ENCODE data around the gene FLT4. TPM values are rescaled to one million over a fixed set of nuclear protein-coding genes. Genes with fewer than 3 reads are reported as not detected.

Gene FLT4
- total RNA-seq, 4 donors from 2014 or later, result 3.1 to 47.5 (median 8.0) TPM

GRCh38 chr5:180563994-180564393, 85.4 kb downstream of the FLT4 start:
- no peak for TF ChIP-seq CTCF (IDR thresholded peaks at IDR 0.05; ENCODE audit: low read depth)

GRCh38 chr5:180558232-180558631, 91.2 kb downstream of the FLT4 start:
- no peak for TF ChIP-seq CTCF (IDR thresholded peaks at IDR 0.05; ENCODE audit: low read depth)

- no peak for TF ChIP-seq CTCF (IDR thresholded peaks at IDR 0.05; ENCODE audit: low read depth)
Measured at GRCh38 chr5:180557217-180557809, 92.1 kb downstream of the FLT4 start.

- no peak for TF ChIP-seq CTCF (IDR thresholded peaks at IDR 0.05; ENCODE audit: low read depth)
Measured at GRCh38 chr5:180555168-180555921, 94.1 kb downstream of the FLT4 start.

- TF ChIP-seq CTCF (IDR thresholded peaks at IDR 0.05; ENCODE audit: low read depth), result no peak
Measured at GRCh38 chr5:180553530-180553929, 95.9 kb downstream of the FLT4 start.

Other genes starting within 250 kb of the FLT4 start
- 10 to 100 TPM in 3 of 4 donors, 1 to 10 TPM in 1; 9.7 to 19.9 (median 11.0) TPM for gene CNOT6, start 155.2 kb downstream of the FLT4 start, total RNA-seq
- not detected for gene SCGB3A1, start 58.1 kb downstream of the FLT4 start, total RNA-seq
- not detected for gene OR2Y1, start 90.5 kb upstream of the FLT4 start, total RNA-seq
- gene MGAT1, start 153.2 kb upstream of the FLT4 start, total RNA-seq, result 100 to 1,000 TPM; 165 to 345 (median 230) TPM
- 10 to 100 TPM; 12.7 to 31.8 (median 14.6) TPM for gene ZFP62, start 211.7 kb upstream of the FLT4 start, total RNA-seq
- 1 to 10 TPM in 1 of 4 donors, under 1 TPM in 1, not detected in 2; 0.34 to 4.3 TPM for gene BTNL8, start 249.6 kb upstream of the FLT4 start, total RNA-seq